Lower leg skin (tissue), 3 donors: ENCODE measurements around the gene IL9R.

ENCODE experiments used
- POLR2A ChIP-seq, 2 donors: fragments of 450-650 bp; IDR thresholded peaks; one replicate each; pipeline ENCODE4 v1.6.1; 2016 to 2017; ENCODE audit warnings: antibody characterized with exemption in 2 of 2, mild to moderate bottlenecking in 1 of 2, moderate library complexity in 1 of 2
- TF ChIP-seq, protein P1 (sequence below), 3 donors: fragments of 450-650 bp; IDR thresholded peaks; one replicate each; pipeline ENCODE4 v1.5.1; 2016; ENCODE audit warnings: antibody characterized with exemption in 3 of 3, mild to moderate bottlenecking in 3 of 3, moderate library complexity in 2 of 3

DNA sequence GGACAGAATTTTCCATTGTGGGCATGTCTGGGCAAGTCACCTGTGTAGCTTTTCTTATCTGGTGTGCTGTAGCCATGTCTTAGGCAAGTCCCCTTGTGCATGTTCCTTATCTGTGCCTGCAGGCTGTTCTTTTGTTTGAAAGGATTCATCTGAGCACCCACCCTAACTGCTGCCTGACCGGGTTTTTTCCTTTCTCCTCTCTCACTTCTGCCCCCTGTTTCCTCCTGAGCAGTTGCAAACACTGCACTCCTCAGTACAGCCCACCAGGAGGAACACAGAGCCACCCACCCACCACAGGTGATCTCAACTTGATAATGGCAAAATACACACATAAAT is 29.2 kb upstream of the IL9R start:
- TF ChIP-seq, protein P1, sequence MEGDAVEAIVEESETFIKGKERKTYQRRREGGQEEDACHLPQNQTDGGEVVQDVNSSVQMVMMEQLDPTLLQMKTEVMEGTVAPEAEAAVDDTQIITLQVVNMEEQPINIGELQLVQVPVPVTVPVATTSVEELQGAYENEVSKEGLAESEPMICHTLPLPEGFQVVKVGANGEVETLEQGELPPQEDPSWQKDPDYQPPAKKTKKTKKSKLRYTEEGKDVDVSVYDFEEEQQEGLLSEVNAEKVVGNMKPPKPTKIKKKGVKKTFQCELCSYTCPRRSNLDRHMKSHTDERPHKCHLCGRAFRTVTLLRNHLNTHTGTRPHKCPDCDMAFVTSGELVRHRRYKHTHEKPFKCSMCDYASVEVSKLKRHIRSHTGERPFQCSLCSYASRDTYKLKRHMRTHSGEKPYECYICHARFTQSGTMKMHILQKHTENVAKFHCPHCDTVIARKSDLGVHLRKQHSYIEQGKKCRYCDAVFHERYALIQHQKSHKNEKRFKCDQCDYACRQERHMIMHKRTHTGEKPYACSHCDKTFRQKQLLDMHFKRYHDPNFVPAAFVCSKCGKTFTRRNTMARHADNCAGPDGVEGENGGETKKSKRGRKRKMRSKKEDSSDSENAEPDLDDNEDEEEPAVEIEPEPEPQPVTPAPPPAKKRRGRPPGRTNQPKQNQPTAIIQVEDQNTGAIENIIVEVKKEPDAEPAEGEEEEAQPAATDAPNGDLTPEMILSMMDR (IDR thresholded peaks at IDR 0.05) = no peak
- no peak for TF ChIP-seq POLR2A (IDR thresholded peaks at IDR 0.05)
